NCI-H2107 treated with DMSO at 0.1 percent for 48 hours (cell line): Measurements from ENCODE around the gene ABCC8.

Experiments used
- DNase-seq: peaks from one replicate; lab custom pipeline; 2025; ENCODE audit not compliant: unreplicated experiment; lab: John Stamatoyannopoulos, UW

The ABCC8 gene

DNA sequence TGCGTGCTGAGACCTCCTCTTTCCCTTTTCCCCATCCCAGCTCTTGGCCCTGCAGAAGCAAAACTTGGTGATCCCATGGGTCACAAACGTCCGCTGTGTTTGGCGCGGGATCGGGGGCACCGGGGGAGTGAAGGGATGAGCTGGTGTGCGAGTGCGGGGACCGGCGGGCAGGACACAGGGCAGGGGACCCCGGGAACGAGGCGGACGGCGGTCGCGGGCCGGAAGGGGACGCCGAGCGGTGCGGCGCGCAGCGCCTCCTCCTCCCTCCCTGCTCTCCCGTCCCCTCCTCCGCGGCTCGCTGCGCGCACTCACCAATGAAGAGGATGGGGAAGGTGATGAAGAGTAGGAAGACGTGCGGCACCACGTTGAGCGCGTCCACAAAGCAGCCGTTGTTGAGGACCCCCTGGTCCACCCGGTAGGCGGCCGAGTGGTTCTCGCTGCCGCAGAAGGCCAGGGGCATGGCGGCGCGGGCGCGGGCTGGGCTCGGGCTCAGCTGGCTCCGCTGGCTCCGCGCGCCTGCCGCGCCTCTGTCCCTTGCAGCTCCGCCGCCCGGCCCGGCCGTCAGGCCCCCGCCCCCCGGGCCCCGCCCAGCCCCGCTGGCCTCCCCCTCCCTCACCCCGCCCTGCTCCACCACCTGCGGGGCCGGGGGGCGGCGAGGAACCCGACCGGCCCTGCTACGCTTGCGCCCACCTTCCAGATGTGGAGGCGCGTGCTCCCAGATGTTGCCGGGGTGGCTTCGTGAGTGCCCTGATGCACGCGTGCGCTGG lies at the start of gene ABCC8:
Gene ABCC8, minus strand, starts transcription at position 529 of the 767 bp plus-strand sequence. Its CDS starts 69 bp downstream, at position 460.
- no peak for DNase-seq

DNA sequence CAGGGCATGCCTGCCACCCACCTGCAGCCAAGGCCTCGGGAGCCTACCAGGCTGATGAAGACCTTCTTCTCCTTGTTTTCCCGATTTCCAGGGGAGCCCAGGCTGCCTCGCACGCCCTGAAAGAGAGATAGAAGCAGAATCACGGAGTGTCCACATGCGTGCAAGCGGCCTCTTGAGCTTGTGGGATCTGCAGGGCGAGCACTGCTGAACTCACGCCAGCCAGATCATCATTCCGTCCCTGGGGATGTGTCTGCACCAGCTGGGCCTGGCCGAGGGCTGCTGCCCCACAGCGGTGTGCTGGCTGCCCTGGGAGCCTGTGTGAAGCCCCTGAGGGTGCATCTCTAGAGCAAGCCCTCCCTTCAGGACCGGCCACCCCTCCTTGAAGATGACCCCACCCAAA lies 49.7 kb upstream of the ABCC8 start:
- no peak for DNase-seq

DNA sequence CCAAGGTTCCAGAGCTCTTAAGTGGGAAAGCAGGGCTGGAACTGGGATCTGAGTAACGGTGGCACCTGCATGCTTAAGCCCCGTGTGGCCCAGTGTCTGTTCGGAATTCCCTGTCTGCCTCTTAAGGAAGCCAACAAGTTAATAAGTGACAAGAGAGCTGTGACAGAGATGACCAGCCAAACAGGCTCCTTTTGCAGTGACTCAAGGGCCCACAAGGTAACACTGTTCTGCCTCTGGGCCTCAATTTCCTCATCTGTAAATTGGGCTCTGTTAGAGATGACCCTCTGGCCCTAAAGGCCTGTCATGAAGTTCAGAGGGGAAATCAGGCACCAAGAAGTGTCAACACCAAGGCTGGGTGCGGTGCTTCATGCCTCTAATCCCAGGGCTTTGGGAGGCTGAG lies 48.9 kb upstream of the ABCC8 start:
- DNase-seq = no peak

DNA sequence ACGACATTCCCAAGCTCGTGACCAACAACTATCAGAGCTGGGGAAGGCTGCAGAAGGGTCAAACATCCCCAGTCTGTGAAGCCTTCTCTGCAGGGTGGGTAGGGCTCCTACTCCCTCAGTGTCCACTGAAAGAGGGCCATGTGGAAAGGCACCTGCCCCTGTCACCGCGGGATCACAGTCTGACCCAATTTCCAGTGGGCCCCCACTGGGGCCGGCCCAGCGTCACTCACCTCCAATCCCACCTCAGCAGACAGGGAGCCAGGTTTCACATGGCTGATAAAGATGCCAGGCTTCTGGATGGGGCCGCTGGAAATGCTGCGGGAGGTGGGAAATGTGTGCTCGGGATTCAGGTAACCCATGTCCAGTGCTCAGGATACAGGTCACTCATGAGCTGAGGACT lies 47.6 kb upstream of the ABCC8 start:
- no peak for DNase-seq

DNA sequence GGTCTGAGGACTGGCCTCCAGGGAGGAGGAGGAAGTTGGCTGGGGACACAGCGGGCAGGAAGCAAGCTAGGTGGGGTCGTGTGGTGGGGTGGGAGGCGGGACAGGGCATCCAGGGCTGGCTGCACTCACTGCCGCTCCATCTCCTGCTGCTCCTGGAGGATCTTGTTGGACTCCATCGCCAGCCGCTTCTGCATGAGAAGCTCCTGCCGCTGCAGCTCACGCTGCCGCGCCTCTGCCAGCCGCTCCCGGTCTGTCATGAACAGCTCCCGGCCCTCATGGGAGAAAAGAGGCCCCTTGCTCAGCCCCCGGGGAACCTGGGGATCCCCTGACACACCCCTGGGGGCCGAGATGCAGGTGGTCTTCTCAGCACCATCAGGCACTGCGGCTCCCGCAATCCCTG lies 46.0 kb upstream of the ABCC8 start:
- no peak for DNase-seq

DNA sequence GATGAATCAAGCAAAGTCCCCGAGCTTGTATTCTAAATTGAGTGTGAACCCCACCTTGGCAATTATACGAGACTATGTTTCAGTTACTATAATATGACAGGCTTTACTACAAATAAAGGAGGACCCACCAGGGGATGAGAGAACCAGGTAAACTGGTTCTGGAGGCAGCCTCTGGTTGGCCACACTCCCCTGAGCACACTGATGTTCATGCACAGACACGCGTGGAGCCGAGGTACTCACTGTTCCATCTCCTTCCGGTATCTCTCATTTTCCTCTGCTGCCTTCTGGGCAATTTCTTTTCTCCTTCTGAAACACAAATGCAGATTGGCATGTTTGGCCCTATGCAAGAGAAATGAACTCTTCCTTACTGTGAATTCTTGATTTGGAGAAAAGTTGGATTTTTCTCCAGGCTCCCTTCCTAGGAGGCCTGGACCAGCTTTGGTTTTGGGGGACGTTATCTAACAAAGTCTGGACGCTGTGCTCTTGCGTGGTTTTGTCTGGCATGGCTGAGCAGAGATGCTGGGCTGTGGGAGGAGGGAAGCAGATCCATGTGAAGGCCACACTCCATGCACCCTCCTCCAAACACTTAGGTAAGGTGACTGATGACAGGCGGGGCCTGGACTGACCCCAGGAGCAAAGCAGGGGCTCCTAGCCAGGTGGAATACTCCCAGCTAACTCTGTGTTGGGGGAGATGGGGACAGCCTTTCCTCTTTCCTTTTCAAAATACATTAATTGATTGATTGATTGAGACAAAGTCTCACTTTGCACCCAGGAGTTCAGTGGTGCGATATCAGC lies 44.7 kb upstream of the ABCC8 start:
- no peak for DNase-seq

DNA sequence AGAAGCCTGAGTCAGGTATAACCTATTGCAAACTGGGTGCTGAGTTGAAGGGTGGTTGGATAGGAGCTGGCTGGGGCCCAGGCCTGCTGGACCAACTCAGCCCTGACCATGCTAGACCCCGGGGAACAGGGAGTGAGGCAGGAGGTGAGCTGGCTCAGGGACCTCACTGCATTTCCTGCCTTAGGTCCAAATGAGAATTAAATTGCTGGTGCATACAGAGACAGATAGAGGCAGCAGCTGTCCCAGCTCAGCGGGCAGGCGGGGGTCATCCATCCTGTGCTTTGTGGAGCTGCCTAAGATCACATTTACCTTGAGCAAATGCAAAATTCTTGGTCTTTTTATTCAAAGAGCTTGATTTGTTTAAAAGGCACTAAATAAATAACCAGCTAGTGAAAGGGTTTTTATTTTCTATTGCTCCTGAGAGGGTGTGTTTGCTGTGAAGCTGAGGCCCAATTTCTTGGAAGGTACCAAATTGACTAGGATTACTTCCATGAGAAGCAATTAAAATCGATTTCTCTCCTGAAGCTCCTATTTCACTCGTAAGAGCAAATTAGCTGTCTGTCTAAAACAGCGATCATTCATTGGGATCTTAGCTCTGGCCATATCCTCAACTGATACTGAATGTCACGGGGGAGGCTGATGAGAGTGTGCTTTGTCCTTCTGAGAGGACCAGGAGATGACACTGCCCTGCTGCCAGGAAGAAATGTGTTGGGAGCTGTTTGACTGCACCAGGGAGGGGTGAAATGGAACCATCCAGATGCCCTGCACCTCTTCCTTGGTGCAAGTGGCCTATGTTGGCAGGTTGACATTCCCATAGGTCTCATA lies 42.6 kb upstream of the ABCC8 start:
- no peak for DNase-seq

DNA sequence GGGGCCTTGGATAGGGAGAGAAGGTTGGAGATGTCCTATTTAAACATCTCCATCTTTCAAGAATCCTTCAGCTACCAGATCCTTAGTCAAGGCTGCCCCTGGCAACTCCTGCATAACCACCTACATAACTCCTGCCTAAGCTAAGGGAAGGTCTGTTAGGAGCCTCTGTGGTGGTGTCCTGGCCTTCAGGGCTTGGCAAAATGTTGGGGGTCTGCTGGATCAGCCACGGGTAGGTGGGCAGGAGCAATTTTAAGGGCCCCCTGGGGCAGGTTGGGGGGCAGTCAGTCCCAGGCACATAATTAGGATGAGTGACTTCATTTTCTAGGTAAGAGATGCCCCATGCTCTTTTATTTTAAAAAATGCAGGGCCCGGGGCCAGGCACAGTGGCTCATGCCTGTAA lies 41.7 kb upstream of the ABCC8 start:
- no peak for DNase-seq

DNA sequence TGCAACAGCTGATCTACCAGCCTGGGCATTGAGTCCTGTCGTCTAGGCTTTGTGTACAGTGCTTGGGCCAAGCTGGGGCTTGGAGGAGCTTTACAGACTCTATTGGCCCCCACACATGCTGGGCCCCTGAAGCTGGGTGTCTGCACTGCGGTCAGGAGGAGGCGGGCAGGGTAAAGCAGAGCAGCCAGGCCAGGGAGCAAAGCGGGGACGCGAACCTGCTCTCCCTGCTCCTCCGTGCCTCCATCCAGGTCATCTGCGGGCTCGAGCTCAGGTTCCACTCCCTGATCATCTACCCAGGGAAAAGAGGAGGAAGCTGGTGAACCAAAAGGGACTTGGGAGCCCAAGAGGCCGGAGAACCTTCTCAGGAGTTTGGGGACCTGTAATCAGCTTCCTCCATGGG lies 40.5 kb upstream of the ABCC8 start:
- DNase-seq = no peak

DNA sequence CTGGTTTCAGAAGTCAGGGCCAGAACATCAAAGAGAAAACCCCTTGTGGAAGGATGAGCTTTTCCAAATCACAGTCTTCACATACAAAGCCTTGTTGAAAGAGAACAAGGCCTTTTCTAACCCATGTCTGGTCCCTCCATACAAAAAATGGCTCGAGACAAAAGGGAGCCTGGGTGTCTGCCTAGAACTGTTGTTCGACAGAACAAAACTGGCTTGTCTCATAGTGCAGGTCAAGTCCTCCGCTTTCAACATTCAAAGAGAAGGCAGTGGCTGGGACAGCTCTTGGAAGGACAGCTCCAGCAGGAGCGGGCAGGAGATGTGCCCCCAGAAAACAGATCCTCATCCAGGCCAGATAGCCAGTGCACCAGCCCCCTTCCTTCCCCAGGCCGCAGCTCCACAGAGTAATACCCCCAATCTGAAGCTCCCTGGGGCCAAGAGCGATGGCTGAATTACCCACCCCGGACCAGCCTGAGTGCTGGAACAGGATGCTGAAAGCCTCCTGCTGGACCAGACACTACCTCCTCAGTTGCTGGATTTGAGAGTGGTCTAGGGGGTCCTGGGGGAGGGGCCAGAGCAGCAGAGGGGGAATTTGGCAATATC lies 40.0 kb upstream of the ABCC8 start:
- DNase-seq = no peak

DNA sequence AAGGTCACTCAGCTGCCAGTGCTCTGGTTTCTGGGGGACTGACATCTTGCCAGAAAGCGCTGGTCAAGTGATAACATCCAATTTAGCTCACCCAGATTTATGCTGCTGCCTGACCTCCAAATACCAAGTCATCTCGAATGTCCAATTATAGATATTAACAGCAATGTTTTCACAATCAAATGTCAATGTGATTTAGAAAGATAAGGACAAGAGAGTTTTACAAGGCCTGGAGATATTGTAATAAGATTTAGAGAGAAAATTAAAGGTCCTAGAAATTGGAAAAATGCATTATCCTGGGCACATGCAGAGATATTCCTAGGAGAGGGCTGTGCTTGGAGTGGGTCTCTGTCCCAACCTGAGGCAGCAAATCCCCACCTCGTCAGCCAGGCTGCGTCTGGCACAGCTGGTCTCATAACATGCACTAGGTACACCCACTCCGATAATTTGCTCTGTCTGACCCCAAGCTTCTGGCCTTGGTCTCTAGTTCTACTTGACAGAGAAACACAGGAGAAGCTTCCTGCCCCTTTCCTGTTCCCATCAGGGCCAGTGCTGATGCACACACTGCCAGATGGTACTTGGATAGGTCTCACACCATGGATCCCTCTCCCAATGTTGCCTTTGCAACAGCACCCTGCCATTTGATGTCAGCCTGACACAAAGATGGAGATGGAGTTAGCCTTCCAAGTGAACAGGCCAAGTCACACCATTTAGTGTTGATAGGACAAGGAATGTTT lies 39.0 kb upstream of the ABCC8 start:
- no peak for DNase-seq

DNA sequence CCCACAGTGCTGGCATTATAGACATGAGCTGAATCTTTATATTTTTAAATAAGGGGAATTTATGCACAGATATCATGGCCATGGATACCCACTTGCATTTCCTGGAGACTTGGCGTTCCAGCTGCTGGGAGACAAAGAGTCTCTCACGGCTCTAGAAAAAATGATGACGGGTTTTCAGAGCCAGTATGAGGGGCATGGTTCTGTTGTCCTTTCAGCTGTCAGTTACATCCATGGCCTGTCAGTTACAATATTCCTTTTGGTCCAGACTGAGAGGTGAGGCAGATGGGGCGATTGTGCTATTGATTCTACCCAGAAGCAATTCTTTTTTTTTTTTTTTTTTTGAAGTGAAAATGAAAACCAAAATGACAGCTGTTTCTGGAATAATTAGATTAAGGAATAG lies 37.8 kb upstream of the ABCC8 start:
- DNase-seq = no peak

DNA sequence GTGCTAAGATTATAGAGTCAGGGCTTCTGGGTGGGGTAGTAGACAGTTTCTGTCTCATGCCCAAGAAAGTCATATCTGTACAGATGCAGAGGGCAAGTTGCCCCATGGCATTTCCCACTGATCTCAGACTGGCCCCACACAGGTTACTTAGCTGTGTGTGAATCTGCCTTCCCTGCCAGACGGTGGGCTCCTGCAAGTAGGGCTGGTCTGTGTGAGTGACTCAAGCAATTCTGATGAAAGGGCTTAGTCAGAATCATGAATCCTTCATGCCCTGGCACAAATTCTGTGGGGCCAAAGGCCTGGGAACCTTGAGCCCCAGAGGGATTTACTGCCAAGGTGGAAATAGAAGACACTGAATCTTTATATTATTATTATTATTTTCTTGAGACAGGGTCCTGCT lies 37.2 kb upstream of the ABCC8 start:
- no peak for DNase-seq

DNA sequence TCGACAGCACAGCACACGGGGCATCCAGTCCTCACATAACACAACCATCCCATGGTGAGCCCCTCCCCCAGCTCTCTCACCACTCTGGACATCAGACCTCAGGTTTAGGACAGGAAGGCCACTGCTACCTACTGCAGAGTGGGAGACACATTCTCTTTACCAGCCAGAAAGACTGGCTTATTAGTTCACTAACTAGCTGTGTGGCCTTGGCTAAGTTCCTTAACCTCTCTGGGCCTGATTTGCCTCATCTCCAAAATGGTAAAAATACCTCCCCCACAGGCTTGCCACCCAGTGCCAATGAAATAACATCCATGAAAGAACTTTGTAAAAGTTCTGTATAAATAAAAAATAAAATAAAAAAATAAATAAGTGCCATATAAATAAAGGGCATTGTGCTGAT lies 35.5 kb upstream of the ABCC8 start:
- no peak for DNase-seq

DNA sequence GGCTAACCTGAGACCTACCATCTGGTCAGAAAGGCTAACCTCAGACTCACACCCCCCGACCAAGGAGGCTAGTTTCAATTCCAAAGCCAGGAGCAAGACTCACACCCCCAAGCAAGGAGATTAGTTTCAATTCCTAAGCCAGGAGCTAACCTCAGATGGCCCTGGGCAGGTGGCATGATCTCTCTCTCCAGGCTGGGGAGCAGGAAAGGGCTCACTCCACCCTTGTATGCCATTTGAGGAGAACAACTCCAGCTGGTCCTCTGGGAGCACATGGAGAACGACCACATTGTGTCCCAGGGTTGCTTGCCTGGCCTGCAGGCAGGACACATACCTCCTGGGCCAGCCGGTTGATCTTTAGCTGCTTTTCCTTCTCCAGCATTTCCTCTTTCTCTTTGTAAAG lies 34.9 kb upstream of the ABCC8 start:
- DNase-seq = no peak

DNA sequence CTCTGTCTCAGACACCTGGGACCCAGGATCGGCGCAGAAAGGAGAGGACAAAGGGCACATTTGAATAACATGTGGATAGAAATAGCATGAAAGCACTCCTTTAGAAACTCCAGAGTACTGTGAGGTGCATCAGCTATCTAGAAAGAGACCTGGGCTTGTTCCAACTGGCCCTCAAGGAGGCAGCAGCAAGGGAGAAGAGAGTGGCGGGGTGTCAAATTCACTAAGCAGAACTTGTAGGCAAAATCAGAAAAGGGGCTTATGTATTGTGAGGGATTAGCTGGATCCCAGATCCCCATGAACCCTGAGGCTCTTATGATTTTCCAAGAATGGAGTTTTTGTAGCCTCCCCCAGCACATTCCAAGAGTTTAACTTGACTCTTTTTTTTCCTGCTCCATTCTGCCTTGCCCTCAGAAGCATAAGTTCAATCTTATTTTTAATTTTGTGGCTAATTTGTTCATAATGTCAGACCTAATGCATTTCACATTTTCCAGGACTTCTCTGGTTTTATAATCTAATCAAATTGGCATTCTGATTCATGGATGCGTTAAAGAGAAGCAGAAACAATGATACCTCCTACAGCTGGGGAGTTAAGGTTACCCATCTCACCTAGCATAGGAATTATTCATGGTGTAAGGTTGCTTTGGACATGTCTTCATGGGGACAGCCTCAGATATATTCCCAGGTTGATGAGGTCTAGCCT lies 34.0 kb upstream of the ABCC8 start:
- no peak for DNase-seq

DNA sequence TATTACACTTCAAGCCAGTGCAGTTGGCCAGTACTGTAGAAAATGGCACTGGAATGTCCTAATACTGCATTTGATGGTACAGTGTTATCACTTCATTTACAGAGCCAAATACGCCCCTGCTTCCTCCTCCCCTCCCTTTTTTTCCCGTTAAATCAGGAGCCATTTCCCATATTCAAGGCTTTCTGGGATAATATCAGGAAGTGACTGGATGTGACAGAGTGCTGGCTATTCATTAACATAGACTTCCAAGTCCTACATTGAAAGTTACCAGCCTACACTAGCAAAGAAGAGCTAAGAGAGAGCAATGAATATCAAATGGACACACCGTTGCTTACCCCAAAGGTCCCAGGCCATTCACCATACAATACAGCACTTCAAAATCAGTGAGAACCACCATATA lies 32.1 kb upstream of the ABCC8 start:
- no peak for DNase-seq

DNA sequence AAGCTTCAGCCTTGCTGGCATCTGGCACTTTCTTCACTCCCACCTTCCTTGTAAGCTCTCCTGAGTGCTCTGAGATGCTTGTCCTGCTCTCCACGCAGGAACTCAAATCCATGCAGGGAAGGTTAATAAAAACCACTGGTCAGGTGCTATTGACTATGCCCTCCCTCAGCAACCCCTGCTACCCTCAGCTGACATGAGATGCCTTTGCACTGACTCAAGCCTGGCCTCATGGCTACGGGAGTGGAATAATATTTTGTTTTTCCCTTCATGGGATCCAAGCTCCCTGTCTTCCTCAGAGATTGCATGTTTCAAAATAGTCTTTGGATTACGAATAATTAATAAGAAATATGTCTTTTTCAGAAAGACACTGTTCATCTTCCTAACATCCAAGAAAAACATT lies 31.7 kb upstream of the ABCC8 start:
- DNase-seq = no peak

DNA sequence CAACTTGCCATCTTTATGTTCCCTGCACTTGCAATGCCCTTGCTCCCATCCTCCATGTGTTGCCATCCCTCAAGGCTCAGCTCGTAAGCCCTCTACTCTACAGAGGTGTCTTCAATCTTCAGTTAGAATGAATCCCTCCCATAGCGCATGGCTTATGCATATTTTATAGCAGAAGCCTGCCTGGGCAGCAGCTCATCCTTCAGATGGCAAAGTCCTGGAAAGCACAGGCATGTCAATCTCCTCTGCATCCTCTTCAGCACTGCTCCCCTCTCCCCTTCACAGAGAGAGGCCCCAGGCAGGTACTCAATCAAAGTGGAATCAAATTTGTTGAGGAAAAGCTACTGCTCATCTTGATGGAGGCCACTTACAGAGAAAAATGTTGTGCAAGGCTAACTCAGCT lies 31.1 kb upstream of the ABCC8 start:
- no peak for DNase-seq

DNA sequence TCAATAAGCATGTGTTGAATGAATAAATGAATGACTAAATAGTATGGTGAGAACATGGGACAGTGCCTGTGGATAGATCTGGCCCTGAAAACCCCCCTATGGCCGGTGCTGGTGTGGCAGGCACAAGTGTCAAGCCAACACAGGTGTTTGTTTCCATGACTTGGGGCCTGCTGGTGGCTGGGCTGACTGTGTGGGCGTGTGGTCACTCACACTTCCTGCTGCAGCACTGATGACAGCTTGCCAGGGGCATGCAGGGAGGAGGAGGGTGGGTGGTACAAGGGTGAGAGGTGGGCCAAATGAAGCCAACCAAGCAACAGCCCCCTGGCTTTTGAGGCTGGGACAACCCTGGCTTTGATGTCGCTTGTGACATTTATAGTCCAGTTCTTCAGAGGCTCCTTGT lies 30.3 kb upstream of the ABCC8 start:
- DNase-seq = no peak
